ENCODE measurements around the gene TRPM1. TPM values are rescaled to one million over a fixed set of nuclear protein-coding genes. Genes with fewer than 3 reads are reported as not detected.

The TRPM1 gene
- total RNA-seq, 2 donors from 2014 or later = not detected

- Histone ChIP-seq H3K27me3 (replicated peaks; ENCODE audit: insufficient read depth) (no peaks in the 10 kb centered on the region), H3K27ac (no peak overlapping the region), H3K9me3 (no peaks in the 10 kb centered on the region), H3K4me1 (ENCODE audit: control insufficient read depth in 1 of 2, low read depth in 2 of 2) (no peaks in the 10 kb centered on the region), H3K36me3 (no peaks in the 10 kb centered on the region), H3K4me3 (no peak overlapping the region)
- DNase-seq (ENCODE audit: low spot score) = no peak
- ATAC-seq (ENCODE audit: insufficient number of reproducible peaks, low FRiP score, low read depth) = no peak
- no peak for TF ChIP-seq CTCF (IDR thresholded peaks at IDR 0.05)
These were observed 46.4 kb upstream of the TRPM1 start for GRCh38 chr15:31147944-31148296.

DNA sequence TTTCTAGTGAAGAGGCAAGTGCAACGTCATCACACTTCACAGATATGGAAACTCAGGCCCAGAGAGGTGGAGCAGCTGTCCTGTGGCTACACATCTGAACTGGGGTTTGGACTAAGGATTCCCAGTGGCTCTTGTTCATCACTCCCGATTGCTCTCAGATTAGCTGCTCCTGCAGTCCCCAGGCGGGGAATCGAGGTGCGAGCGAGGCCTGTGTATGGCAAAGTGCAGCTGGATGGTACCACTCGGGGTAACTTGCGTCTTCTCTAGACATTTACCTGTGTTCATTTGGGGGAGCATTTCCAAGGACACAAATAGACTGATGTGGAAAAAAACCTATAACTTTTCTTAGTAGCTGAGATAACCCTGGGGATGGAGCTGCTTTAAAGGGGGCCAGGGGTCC is 45.9 kb upstream of the TRPM1 start:
- no peak overlapping the region for H3K27ac ChIP-seq
- H3K9me3 ChIP-seq = no peaks in the 10 kb centered on the region
- H3K27me3 ChIP-seq (replicated peaks; ENCODE audit: insufficient read depth) = no peaks in the 10 kb centered on the region
- no peak overlapping the region for H3K4me3 ChIP-seq
- ATAC-seq (ENCODE audit: insufficient number of reproducible peaks, low FRiP score, low read depth) (no peak), DNase-seq (ENCODE audit: low spot score) (no peak)
- H3K4me1 ChIP-seq (ENCODE audit: control insufficient read depth in 1 of 2, low read depth in 2 of 2) = no peaks in the 10 kb centered on the region
- H3K36me3 ChIP-seq = no peaks in the 10 kb centered on the region
- TF ChIP-seq CTCF (IDR thresholded peaks at IDR 0.05) = no peak

DNA sequence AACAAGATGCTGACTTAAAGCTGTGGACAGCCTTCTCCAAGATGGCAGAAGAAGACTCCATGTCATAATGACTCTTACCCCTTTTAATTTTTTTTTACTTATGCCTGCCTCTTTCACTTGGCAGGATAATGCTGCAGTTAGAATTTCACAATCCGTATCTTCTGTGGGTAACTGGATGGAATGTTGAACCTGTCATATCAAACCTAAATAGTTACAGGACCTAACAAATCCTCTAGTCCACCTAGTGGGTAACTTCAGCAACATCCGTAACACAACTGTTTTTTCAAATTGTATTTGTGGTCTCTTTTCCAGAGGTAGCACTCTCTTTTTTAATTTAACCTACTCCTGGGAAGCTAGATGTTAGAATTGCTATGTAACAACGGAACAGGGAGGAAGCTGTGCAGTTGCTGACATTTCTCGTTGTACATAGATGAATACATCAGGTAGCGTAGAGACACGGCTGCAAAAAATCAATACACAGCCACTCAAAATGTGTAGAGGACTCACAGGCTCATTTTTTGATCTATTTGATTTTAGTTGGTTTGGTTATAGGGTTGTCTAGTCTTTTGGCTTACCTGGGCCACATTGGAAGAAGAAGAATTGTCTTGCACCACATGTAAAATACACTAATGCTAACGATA is 43.9 kb upstream of the TRPM1 start:
- Histone ChIP-seq H3K9me3 (no peaks in the 10 kb centered on the region), H3K27me3 (replicated peaks; ENCODE audit: insufficient read depth) (no peaks in the 10 kb centered on the region), H3K27ac (no peak overlapping the region), H3K36me3 (no peaks in the 10 kb centered on the region), H3K4me3 (no peak overlapping the region), H3K4me1 (ENCODE audit: control insufficient read depth in 1 of 2, low read depth in 2 of 2) (no peaks in the 10 kb centered on the region)
- DNase-seq (ENCODE audit: low spot score) = no peak
- no peak for TF ChIP-seq CTCF (IDR thresholded peaks at IDR 0.05)
- ATAC-seq (ENCODE audit: insufficient number of reproducible peaks, low FRiP score, low read depth) = no peak

GRCh38 chr15:31141792-31142191 is 40.3 kb upstream of the TRPM1 start:
- H3K27me3 ChIP-seq (replicated peaks; ENCODE audit: insufficient read depth) = no peaks in the 10 kb centered on the region
- no peak overlapping the region for H3K27ac ChIP-seq
- no peaks in the 10 kb centered on the region for H3K4me1 ChIP-seq (ENCODE audit: control insufficient read depth in 1 of 2, low read depth in 2 of 2)
- H3K9me3 ChIP-seq = no peaks in the 10 kb centered on the region
- ATAC-seq (ENCODE audit: insufficient number of reproducible peaks, low FRiP score, low read depth) (no peak), DNase-seq (ENCODE audit: low spot score) (no peak)
- no peak overlapping the region for H3K4me3 ChIP-seq
- H3K36me3 ChIP-seq = no peaks in the 10 kb centered on the region
- no peak for TF ChIP-seq CTCF (IDR thresholded peaks at IDR 0.05)

GRCh38 chr15:31136607-31137328 is 35.2 kb upstream of the TRPM1 start:
- Histone ChIP-seq H3K9me3 (no peaks in the 10 kb centered on the region), H3K27me3 (replicated peaks; ENCODE audit: insufficient read depth) (no peaks in the 10 kb centered on the region), H3K27ac (no peak overlapping the region), H3K4me3 (no peak overlapping the region), H3K36me3 (no peaks in the 10 kb centered on the region), H3K4me1 (ENCODE audit: control insufficient read depth in 1 of 2, low read depth in 2 of 2) (no peaks in the 10 kb centered on the region)
- ATAC-seq (ENCODE audit: insufficient number of reproducible peaks, low FRiP score, low read depth) (no peak), DNase-seq (ENCODE audit: low spot score) (no peak)
- TF ChIP-seq CTCF (IDR thresholded peaks at IDR 0.05) = no peak

Data from thoracic aorta (tissue), 2 donors.